Right lobe of liver (tissue), 4 donors: ENCODE data around the gene RPL12.

ENCODE experiments used
- POLR2A ChIP-seq: fragments of 450-650 bp; IDR thresholded peaks from one replicate; pipeline ENCODE4 v1.6.1; 2017; ENCODE audit warnings: antibody characterized with exemption, mild to moderate bottlenecking
- TF ChIP-seq, protein P1 (sequence below), 4 donors: fragments of 200-600 bp in 3 of 4; fragments of 450-650 bp in 1 of 4; IDR thresholded peaks; one replicate each; pipeline versions ENCODE4 v1.5.1 to v1.8.0; 2016 to 2022; ENCODE audit warnings: antibody characterized with exemption in 4 of 4, mild to moderate bottlenecking in 2 of 4
- donor health status: DM: no; HTN: no; CAD: no.
- donor health status: DM: no; HTN: no; CAD: no.
- donor health status: DM: no; HTN: yes; CAD: no.

DNA sequence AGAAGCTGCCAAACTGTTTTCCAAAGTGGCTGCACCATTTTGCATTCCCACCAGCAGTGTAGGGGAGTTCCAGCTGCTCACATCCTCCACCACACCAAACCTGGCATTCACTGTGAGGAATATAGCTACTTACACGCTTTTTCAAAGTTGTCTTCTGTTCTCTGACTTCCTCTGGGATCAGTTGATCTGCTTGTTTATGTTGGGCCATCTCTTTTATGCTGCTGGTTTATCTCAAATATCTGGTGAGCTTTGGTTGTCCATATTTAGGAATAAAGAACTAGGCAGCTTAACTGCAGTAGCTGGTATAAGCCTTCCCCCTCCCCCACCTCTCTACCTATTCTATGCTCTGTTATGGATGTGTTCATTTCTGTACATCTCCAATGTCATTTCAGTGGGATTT is 35.5 kb downstream of the RPL12 start:
- TF ChIP-seq, protein P1, sequence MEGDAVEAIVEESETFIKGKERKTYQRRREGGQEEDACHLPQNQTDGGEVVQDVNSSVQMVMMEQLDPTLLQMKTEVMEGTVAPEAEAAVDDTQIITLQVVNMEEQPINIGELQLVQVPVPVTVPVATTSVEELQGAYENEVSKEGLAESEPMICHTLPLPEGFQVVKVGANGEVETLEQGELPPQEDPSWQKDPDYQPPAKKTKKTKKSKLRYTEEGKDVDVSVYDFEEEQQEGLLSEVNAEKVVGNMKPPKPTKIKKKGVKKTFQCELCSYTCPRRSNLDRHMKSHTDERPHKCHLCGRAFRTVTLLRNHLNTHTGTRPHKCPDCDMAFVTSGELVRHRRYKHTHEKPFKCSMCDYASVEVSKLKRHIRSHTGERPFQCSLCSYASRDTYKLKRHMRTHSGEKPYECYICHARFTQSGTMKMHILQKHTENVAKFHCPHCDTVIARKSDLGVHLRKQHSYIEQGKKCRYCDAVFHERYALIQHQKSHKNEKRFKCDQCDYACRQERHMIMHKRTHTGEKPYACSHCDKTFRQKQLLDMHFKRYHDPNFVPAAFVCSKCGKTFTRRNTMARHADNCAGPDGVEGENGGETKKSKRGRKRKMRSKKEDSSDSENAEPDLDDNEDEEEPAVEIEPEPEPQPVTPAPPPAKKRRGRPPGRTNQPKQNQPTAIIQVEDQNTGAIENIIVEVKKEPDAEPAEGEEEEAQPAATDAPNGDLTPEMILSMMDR (IDR thresholded peaks at IDR 0.05) = no peak
- no peak for TF ChIP-seq POLR2A
